HUES64 (cell line): ENCODE measurements around the gene GRIN1.

ENCODE experiments used
- H3K27ac ChIP-seq: 2 replicates; pipeline ENCODE4 v1.7.0; 2013; ENCODE audit warnings: low read depth, low read length, inconsistent platforms
- H3K27me3 ChIP-seq: 2 replicates; pipeline ENCODE4 v1.6.1; 2013; ENCODE audit warnings: mild to moderate bottlenecking, low read length; ENCODE audit not compliant: insufficient read depth
- H3K36me3 ChIP-seq: 2 replicates; pipeline ENCODE4 v1.6.1; 2013; ENCODE audit warnings: mild to moderate bottlenecking, low read length; ENCODE audit not compliant: insufficient read depth
- H3K4me1 ChIP-seq: 2 replicates; pipeline ENCODE4 v1.6.1; 2013; ENCODE audit warnings: mild to moderate bottlenecking, low read length, moderate library complexity; ENCODE audit not compliant: insufficient read depth
- H3K4me3 ChIP-seq: 2 replicates; pipeline ENCODE4 v1.5.1; 2013; ENCODE audit warnings: mild to moderate bottlenecking, low read length, moderate library complexity
- H3K9ac ChIP-seq: 2 replicates; pipeline ENCODE4 v1.6.1; 2013; ENCODE audit warnings: mild to moderate bottlenecking, low read depth, low read length
- H3K9me3 ChIP-seq: 2 replicates; pipeline ENCODE4 v1.6.1; 2013; ENCODE audit warnings: low read depth, low read length; ENCODE audit not compliant: insufficient read depth
- WGBS: fragments of 150-250, 120-280 bp; methylation state at CpG from one replicate; pipeline ENCODE4 v1.1.7; 2013; ENCODE audit warnings: missing lambda C conversion rate; 5-methylcytosine and 5-hydroxymethylcytosine counted together

GRIN1 gene

GRCh38 chr9:137107312-137107921, 31.5 kb upstream of the GRIN1 start:
- Histone ChIP-seq H3K27me3 (no peaks in the 10 kb centered on the region), H3K36me3 (peaks cover 59% of the 10 kb centered on the region), H3K27ac (no peak overlapping the region), H3K9me3 (0 out of 2 replicates have a peak, but pooled peaks cover 5% of the 10 kb centered on the region), H3K4me1 (no peaks in the 10 kb centered on the region), H3K4me3 (no peak overlapping the region), H3K9ac (no peak overlapping the region)
- 96% methylated on average over 27 of the region's 27 CpGs for WGBS

- Histone ChIP-seq H3K9ac (no peak overlapping the region), H3K4me1 (no peaks in the 10 kb centered on the region), H3K9me3 (no peaks in the 10 kb centered on the region), H3K27me3 (peaks cover 4% of the 10 kb centered on the region), H3K27ac (no peak overlapping the region), H3K36me3 (peaks cover 53% of the 10 kb centered on the region), H3K4me3 (no peak overlapping the region)
- WGBS, result 96% methylated on average over 17 of the region's 17 CpGs
These were observed 31.0 kb upstream of the GRIN1 start for GRCh38 chr9:137107982-137108381.

- Histone ChIP-seq H3K4me3 (no peak overlapping the region), H3K4me1 (no peaks in the 10 kb centered on the region), H3K27me3 (peaks cover 11% of the 10 kb centered on the region), H3K9ac (no peak overlapping the region), H3K36me3 (peaks cover 45% of the 10 kb centered on the region), H3K27ac (no peak overlapping the region), H3K9me3 (no peaks in the 10 kb centered on the region)
- WGBS, result 93% methylated on average over 29 of the region's 29 CpGs
These were observed 30.2 kb upstream of the GRIN1 start for GRCh38 chr9:137108608-137109249.

GRCh38 chr9:137109250-137110146, 29.5 kb upstream of the GRIN1 start:
- no peaks in the 10 kb centered on the region for H3K4me1 ChIP-seq
- no peak overlapping the region for H3K27ac ChIP-seq
- H3K9me3 ChIP-seq, result no peaks in the 10 kb centered on the region
- WGBS, result 90% methylated on average over 34 of the region's 34 CpGs
- peaks cover 38% of the 10 kb centered on the region for H3K36me3 ChIP-seq
- peaks cover 14% of the 10 kb centered on the region for H3K27me3 ChIP-seq
- no peak overlapping the region for H3K9ac ChIP-seq
- H3K4me3 ChIP-seq, result no peak overlapping the region

- H3K9me3 ChIP-seq, result no peaks in the 10 kb centered on the region
- H3K36me3 ChIP-seq, result peaks cover 32% of the 10 kb centered on the region
- H3K27ac ChIP-seq, result no peak overlapping the region
- H3K4me3 ChIP-seq, result no peak overlapping the region
- peaks cover 23% of the 10 kb centered on the region for H3K27me3 ChIP-seq
- H3K9ac ChIP-seq, result no peak overlapping the region
- 93% methylated on average over 38 of the region's 38 CpGs for WGBS
- no peaks in the 10 kb centered on the region for H3K4me1 ChIP-seq
These were observed 28.6 kb upstream of the GRIN1 start for GRCh38 chr9:137110147-137110910.

GRCh38 chr9:137110911-137111787, 27.8 kb upstream of the GRIN1 start:
- Histone ChIP-seq H3K9ac (no peak overlapping the region), H3K27ac (no peak overlapping the region), H3K9me3 (no peaks in the 10 kb centered on the region), H3K4me1 (no peaks in the 10 kb centered on the region), H3K4me3 (no peak overlapping the region), H3K36me3 (peaks cover 24% of the 10 kb centered on the region; the same call in 1 of the 2 replicates), H3K27me3 (peaks cover 31% of the 10 kb centered on the region)
- WGBS, result 87% methylated on average over 28 of the region's 28 CpGs

GRCh38 chr9:137111788-137112563, 27.0 kb upstream of the GRIN1 start:
- H3K9me3 ChIP-seq, result no peaks in the 10 kb centered on the region
- H3K36me3 ChIP-seq, result peaks cover 18% of the 10 kb centered on the region; the same call in 1 of the 2 replicates
- H3K9ac ChIP-seq, result no peak overlapping the region
- 85% methylated on average over 35 of the region's 35 CpGs for WGBS
- peaks cover 36% of the 10 kb centered on the region for H3K27me3 ChIP-seq
- no peak overlapping the region for H3K27ac ChIP-seq
- H3K4me3 ChIP-seq, result no peak overlapping the region
- H3K4me1 ChIP-seq, result no peaks in the 10 kb centered on the region

GRCh38 chr9:137112564-137113384, 26.2 kb upstream of the GRIN1 start:
- Histone ChIP-seq H3K4me3 (no peak overlapping the region), H3K9ac (no peak overlapping the region), H3K27me3 (peaks cover 38% of the 10 kb centered on the region), H3K36me3 (peaks cover 11% of the 10 kb centered on the region; the same call in 1 of the 2 replicates), H3K9me3 (no peaks in the 10 kb centered on the region), H3K27ac (no peak overlapping the region), H3K4me1 (no peaks in the 10 kb centered on the region)
- 88% methylated on average over 42 of the region's 42 CpGs for WGBS
